Skeletal muscle cell (primary cell): Measurements from ENCODE around the gene CHRFAM7A.
"Not testable (repeated sequence)": the region's sequence is repeated elsewhere in the genome, so short reads cannot be mapped to it uniquely, and the experiment has no call there.

Source experiments
- DNase-seq: peaks from one replicate; pipeline ENCODE4 v3.0.0-alpha.2; 2010; ENCODE audit warnings: low read depth
- H3K4me3 ChIP-seq: 2 replicates; pipeline ENCODE4 v1.5.1; 2011; ENCODE audit warnings: low read depth, mild to moderate bottlenecking, control low read depth, low read length, moderate library complexity

The CHRFAM7A gene

GRCh38 chr15:30392766-30393663, at the start of gene CHRFAM7A:
CHRFAM7A (minus strand) TSS chr15:30393540; CDS start chr15:30383351, 10,189 bp downstream.
- DNase-seq: not testable (repeated sequence)
- peak within 1 kb of the TSS; percentile 17 for H3K4me3 ChIP-seq

DNA sequence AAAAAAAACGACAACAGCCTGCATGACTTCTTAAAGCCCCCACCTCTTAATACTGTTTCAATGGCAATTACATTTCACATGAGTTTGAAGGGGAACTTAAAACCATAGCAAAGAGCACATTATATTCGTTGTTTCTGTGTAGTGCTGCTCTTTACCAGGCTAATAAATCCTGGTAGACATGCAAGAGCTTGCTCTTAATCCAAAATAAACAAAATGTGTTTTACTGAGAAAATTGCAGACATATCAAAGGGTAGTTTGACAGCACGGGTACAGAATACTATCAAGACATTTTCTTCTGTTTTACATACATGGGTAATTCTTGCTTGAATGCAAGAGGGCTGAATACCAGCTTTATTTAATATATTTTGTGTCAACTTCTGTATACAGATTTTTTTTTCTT, 45.0 kb upstream of the CHRFAM7A start:
- not testable (repeated sequence) for DNase-seq, H3K4me3 ChIP-seq

GRCh38 chr15:30435878-30436277, 42.5 kb upstream of the CHRFAM7A start:
- not testable (repeated sequence) for DNase-seq, H3K4me3 ChIP-seq

- DNase-seq, H3K4me3 ChIP-seq: not testable (repeated sequence)
Measured at GRCh38 chr15:30420723-30421122, 27.4 kb upstream of the CHRFAM7A start.

DNA sequence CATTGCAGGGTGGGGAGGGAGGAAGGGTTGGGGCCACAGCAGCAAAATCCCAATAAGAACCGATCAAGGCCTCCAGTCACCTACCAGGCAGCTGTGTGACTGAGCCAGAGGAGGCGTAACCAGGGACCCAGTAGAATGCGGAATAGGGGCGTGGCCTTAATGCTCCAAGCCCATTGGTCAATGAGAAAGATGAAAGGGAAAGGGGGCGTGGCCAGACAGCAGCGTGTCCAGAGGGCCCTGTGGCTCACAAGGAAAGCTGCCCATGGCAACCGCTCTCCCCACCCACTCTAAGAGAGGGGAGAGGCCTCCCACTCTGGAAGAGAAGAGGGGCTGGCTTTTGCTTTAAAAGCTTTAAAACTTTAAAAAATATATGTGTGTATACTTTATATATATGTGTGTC, 20.8 kb upstream of the CHRFAM7A start, which contains the start of gene GOLGA8R:
TSS of gene GOLGA8R (minus strand) at position 101 of the 400 bp plus-strand sequence. CDS start at position 3, 98 bp downstream.
- not testable (repeated sequence) for DNase-seq, H3K4me3 ChIP-seq

DNA sequence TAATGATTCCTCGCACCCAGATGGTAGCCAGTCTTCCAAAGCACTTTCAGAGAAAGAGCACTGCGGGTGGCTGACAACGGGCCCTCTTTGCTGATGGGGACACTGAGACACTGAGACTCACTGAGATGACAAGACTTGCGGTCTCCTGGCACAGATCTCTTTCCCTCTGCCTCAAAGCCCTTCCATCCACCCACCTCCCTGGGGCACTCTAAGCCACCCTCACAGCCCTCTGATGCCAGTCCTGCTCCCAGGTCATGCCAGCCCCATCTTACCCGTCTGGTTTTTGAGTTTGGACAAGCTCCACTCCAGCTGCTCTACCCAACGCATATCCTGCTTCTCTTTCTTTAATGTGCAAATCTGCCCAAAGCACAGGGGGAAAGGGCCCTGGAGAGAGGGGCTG, 14.3 kb upstream of the CHRFAM7A start:
- not testable (repeated sequence) for DNase-seq

DNA sequence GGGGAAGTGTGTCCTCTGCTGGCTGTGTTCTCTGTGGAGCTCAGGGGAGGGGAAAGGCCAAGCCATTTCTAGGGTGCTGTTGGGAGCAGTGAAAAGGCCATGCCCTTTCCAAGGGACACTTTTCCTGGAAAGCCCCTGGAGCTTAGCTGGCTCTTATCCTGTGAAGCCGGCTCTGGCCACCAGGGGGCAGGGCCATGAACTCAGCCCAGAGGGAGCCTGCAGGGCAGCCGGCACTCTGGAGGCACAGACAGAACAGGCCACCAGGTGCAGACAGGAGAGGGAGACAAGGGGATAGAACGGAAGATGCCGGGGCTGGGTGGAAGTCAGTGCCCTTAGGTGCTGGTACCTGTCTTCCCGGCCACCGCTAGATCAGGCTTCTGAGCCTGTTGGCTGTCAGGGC, 5.6 kb upstream of the CHRFAM7A start:
- H3K4me3 ChIP-seq, DNase-seq: not testable (repeated sequence)

More for the DNA sequence above, 14.3 kb upstream of the CHRFAM7A start:
- H3K4me3 ChIP-seq: not testable (repeated sequence)

GRCh38 chr15:30393664-30393991, 288 bp upstream of the CHRFAM7A start:
- not testable (repeated sequence) for H3K4me3 ChIP-seq, DNase-seq

- DNase-seq, H3K4me3 ChIP-seq: not testable (repeated sequence)
Measured at GRCh38 chr15:30386318-30386887, 6.9 kb downstream of the CHRFAM7A start.

DNA sequence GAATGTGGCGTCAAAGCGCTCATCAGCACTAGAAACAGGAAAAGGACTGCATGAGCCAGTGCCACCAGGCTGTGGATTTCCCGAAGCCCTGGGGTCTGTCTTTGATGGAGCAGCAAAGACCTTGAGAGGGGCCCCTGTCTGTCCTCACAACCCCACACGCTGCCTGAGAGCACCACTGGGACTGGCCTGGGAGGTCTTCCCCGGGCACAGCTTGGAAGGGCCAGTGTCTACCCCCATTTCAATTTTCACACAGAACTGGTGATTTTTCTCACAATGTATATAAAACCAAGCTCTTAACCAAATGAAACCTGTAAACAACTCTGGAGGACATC, 16.3 kb downstream of the CHRFAM7A start:
- not testable (repeated sequence) for DNase-seq, H3K4me3 ChIP-seq

- not testable (repeated sequence) for DNase-seq, H3K4me3 ChIP-seq
Measured at GRCh38 chr15:30376375-30377081, 16.8 kb downstream of the CHRFAM7A start.

- not testable (repeated sequence) for DNase-seq, H3K4me3 ChIP-seq
Measured at GRCh38 chr15:30375872-30376271, 17.5 kb downstream of the CHRFAM7A start.

GRCh38 chr15:30374862-30375261, 18.5 kb downstream of the CHRFAM7A start:
- H3K4me3 ChIP-seq, DNase-seq: not testable (repeated sequence)

DNA sequence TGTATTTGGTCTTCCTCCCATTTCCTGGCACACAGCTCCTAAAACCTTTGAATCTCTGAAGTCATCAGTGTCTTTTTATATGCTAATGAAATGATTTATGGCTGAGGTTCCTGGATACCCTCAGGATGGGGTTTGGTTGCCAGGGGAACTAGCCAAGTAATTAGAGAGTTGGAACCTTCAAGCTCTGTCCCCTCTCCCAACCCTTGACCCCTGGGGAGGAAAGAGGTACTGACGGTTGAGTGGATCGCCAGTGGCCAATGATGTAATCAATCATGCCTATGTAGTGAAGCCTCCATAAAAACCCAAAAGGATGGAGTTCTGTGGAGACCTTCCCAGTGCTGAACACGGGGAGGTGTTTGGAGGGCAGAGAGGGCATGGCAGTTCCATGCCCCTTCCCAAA, 25.1 kb downstream of the CHRFAM7A start:
- not testable (repeated sequence) for H3K4me3 ChIP-seq

GRCh38 chr15:30367246-30367645, 26.1 kb downstream of the CHRFAM7A start:
- H3K4me3 ChIP-seq, DNase-seq: not testable (repeated sequence)

More for the DNA sequence above, 25.1 kb downstream of the CHRFAM7A start:
- not testable (repeated sequence) for DNase-seq

GRCh38 chr15:30361404-30361803, 31.9 kb downstream of the CHRFAM7A start:
- not testable (repeated sequence) for DNase-seq

GRCh38 chr15:30360990-30361389, 32.4 kb downstream of the CHRFAM7A start:
- DNase-seq, H3K4me3 ChIP-seq: not testable (repeated sequence)

More at GRCh38 chr15:30361404-30361803, 31.9 kb downstream of the CHRFAM7A start:
- H3K4me3 ChIP-seq: not testable (repeated sequence)

DNA sequence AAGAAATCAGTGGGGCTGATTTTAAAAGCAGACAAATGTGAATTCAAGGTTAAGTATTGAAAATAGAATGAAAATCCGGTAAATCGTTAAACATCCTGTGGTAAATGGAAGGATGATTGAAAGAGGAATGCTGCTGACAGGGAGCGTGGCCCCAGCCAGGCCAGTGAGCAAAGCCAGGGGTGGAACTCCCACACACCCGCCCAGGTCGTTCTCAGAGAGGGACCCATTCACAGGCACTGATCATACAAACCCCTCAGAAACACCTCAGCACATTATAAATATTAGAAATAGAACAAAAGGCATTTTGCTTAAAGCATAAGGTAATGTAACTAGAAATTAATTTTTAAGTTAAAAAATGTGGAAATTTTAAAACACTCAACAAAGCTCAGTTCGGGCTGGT, 38.3 kb downstream of the CHRFAM7A start:
- not testable (repeated sequence) for H3K4me3 ChIP-seq, DNase-seq

DNA sequence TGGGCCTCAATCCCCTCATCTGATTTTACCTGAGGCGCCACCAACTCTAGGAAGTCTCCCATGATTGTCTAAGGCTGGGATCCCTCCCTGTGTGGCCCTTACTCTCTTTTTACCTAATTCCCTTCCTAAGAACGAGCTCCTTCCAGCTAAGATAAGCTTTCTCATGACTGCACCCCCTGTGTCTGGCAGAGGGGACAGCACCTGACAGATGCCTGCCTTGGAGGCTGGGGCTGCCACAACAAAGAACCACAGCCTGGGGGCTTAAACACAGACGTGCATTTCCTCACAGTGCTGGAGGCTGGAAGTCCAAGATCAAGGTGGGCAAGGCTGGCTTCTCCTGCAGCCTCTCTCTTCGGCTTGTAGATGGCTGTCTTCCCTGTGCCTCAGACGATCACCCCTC, 43.5 kb downstream of the CHRFAM7A start:
- DNase-seq, H3K4me3 ChIP-seq: not testable (repeated sequence)

DNA sequence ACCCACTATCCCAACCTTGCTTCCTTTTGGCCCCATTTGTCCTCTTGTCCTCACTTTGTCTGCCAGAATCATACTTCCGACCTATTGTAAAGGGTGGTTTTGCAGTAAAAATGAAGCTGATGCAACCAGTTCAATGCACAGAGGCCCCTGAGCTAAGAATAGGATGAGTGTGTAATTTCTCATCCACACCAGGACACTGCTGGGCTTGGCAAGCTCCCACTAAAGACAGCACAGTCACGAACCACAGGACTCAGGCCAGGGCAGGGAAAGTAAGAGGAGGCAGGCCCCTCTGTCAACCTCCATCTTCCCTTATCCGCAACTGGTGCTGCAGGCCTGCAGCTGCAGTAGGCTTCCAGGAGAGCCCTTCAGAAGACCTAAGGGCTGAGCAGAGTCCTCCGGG, 56.8 kb downstream of the CHRFAM7A start:
- H3K4me3 ChIP-seq, DNase-seq: not testable (repeated sequence)
